ENCODE data around the gene RNF215. TPM values are rescaled to one million over a fixed set of nuclear protein-coding genes. Genes with fewer than 3 reads are reported as not detected.

The RNF215 gene
- total and polyA plus RNA-seq, 2 of the 13 experiments (the other 11 are each of a cell fraction or from before 2014, with no cell fraction given): 5.3 to 6.1 TPM

DNA sequence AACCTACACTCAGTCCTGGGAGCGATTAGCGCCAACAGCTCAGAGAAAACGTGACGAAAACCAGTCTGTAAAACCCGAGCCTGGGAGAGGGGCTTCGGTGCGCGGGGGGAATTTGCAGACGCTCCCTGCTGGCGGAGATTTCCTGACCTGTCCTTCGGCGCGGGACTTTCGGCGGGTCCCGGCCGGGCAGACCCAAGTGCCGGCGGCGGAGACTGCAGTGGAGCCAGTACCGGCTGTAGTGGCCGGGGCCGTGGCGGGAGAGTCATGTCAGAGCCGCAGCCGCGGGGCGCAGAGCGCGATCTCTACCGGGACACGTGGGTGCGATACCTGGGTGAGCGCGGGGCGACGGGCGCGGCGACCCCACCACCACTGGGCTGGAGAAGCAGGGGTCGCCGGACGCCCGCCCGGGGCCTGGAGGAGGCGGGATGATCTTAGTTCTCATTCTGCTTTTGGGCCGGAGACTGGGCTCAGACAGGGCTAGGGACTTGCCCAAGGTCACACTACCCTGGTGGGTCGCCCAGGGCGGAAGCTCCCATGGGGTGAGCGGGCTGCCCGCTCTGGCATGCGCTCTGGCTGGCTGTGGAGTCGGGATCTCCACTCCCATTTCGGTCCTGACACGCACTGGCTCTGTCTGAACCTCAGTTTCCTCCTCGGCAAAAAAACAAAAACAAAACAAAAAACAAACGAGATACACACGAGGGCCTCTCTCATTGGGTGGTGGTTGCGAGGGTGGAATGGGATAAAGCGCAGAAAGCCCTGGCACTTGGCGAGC lies 38.6 kb upstream of the RNF215 start, which contains the start of gene MTFP1 (continued):
- TF ChIP-seq ZBTB40 (IDR thresholded peaks at IDR 0.05) (no peak), ZBTB40 (CRISPR knock-in tag; IDR thresholded peaks at IDR 0.05) (0 out of 2 replicates have a peak, but pooled peaks have one; percentile 37), E2F5 (CRISPR knock-in tag; conservative IDR thresholded peaks at IDR 0.05) (peak; percentile 75), SOX5 (CRISPR knock-in tag; IDR thresholded peaks at IDR 0.05; ENCODE audit: borderline replicate concordance) (0 out of 2 replicates have a peak, but pooled peaks have one; percentile 15), KDM5B (CRISPR knock-in tag; IDR thresholded peaks at IDR 0.05; ENCODE audit: borderline replicate concordance) (peak; percentile 17; the same call in 1 of the 2 replicates), ZNF205 (CRISPR knock-in tag; IDR thresholded peaks at IDR 0.05) (peak; percentile 59; the same call in 1 of the 2 replicates), KMT2B (CRISPR knock-in tag; IDR thresholded peaks at IDR 0.05) (0 out of 2 replicates have a peak, but pooled peaks have one; percentile 15), ZNF564 (CRISPR knock-in tag; IDR thresholded peaks at IDR 0.05) (peak; percentile 74; the same call in 1 of the 2 replicates), ZNF605 (CRISPR knock-in tag; IDR thresholded peaks at IDR 0.05) (peak; percentile 75), ZSCAN25 (CRISPR knock-in tag; IDR thresholded peaks at IDR 0.05) (0 out of 2 replicates have a peak, but pooled peaks have one; percentile 28), UBTF (CRISPR knock-in tag; IDR thresholded peaks at IDR 0.05) (peak; percentile 74), ZNF501 (CRISPR knock-in tag; IDR thresholded peaks at IDR 0.05) (peak; percentile 57; the same call in 1 of the 2 replicates), ZNF331 (CRISPR knock-in tag; IDR thresholded peaks at IDR 0.05) (peak; percentile 84), PPARG (CRISPR knock-in tag; conservative IDR thresholded peaks at IDR 0.05) (0 out of 2 replicates have a peak, but pooled peaks have one; percentile 32)
- TF ChIP-seq, protein P1, sequence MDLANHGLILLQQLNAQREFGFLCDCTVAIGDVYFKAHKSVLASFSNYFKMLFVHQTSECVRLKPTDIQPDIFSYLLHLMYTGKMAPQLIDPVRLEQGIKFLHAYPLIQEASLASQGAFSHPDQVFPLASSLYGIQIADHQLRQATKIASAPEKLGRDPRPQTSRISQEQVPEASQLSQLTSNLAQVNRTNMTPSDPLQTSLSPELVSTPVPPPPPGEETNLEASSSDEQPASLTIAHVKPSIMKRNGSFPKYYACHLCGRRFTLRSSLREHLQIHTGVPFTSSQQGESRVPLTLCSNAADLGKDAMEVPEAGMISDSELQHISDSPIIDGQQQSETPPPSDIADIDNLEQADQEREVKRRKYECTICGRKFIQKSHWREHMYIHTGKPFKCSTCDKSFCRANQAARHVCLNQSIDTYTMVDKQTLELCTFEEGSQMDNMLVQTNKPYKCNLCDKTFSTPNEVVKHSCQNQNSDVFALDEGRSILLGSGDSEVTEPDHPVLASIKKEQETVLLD (CRISPR knock-in tag; IDR thresholded peaks at IDR 0.05; ENCODE audit: low read depth): 0 out of 2 replicates have a peak, but pooled peaks have one; percentile 26
